ENCODE data around the gene LMX1B.

DNA sequence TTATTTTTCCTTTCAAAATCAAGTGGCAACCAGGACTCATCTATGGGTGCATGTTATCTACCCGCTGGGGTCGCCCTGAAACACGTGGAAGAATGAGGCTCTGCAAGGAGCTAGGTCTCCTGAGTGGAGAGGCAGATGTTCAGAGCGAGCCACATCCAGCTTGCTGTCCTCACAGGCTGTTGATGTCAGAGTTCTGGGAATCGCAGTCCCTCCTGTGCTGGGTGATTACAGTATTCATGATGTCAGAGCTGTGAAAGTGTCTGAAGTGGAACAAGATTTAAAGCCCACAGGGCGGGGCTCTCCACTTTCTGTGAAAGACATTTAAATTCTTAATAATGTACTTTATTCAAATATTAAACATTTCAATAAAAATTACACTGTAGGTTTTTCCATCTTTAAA, 24.4 kb upstream of the LMX1B start:
- TF ChIP-seq, protein P1, sequence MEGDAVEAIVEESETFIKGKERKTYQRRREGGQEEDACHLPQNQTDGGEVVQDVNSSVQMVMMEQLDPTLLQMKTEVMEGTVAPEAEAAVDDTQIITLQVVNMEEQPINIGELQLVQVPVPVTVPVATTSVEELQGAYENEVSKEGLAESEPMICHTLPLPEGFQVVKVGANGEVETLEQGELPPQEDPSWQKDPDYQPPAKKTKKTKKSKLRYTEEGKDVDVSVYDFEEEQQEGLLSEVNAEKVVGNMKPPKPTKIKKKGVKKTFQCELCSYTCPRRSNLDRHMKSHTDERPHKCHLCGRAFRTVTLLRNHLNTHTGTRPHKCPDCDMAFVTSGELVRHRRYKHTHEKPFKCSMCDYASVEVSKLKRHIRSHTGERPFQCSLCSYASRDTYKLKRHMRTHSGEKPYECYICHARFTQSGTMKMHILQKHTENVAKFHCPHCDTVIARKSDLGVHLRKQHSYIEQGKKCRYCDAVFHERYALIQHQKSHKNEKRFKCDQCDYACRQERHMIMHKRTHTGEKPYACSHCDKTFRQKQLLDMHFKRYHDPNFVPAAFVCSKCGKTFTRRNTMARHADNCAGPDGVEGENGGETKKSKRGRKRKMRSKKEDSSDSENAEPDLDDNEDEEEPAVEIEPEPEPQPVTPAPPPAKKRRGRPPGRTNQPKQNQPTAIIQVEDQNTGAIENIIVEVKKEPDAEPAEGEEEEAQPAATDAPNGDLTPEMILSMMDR (conservative IDR thresholded peaks at IDR 0.05; ENCODE audit: low read depth, low read length), result no peak
- TF ChIP-seq EZH2phosphoT487 (IDR thresholded peaks at IDR 0.05; ENCODE audit: borderline replicate concordance, low read length) (no peak), EZH2 (IDR thresholded peaks at IDR 0.05; ENCODE audit: low read length, unreplicated experiment) (no peak)
